ENCODE results near the gene CDH15.

- TF ChIP-seq CTCF (IDR thresholded peaks at IDR 0.05) = no peak
- TF ChIP-seq EZH2 (IDR thresholded peaks at IDR 0.05; ENCODE audit: borderline replicate concordance, insufficient read depth, low read depth, low read length, poor library complexity, severe bottlenecking) = no peak
Measured at GRCh38 chr16:89159850-89160354, 11.6 kb upstream of the CDH15 start.
